PC-9 (cell line): ENCODE results near the gene DIP2C. TPM values are rescaled to one million over a fixed set of nuclear protein-coding genes. Genes with fewer than 3 reads are reported as not detected.

Experiments
- BruUV-seq: library from RNA; stranded (reverse); fragments of 400-500 nt; replicated peaks from 2 replicates; lab custom pipeline; 2021; lab: Mats Ljungman, UMichigan
- CTCF ChIA-PET: fragments of 300-600 bp; sonication (Branson Sonifier 250); formaldehyde crosslinking; loops from one replicate; lab custom pipeline; 2022; ENCODE audit warnings: antibody characterized with exemption; lab: Charles Lee
- POLR2A ChIA-PET: fragments of 300-600 bp; sonication (Branson Sonifier 250); formaldehyde crosslinking; loops from one replicate; lab custom pipeline; 2022; ENCODE audit warnings: antibody characterized with exemption; ENCODE audit not compliant: unreplicated experiment; lab: Charles Lee
- DNase-seq, 2 experiments: peaks; one replicate each; pipeline versions ENCODE4 v3.0.0 to v3.0.0-alpha.2; 2015 to 2022; ENCODE audit warnings: mixed read lengths in 1 of 2
- H2AFZ ChIP-seq: fragments of 200-600 bp; sonication (generic); 2 replicates; pipeline ENCODE4 v1.8.1; 2017; ENCODE audit warnings: antibody characterized with exemption
- H3F3A ChIP-seq: fragments of 200-600 bp; sonication (generic); 2 replicates; pipeline ENCODE4 v1.8.1; 2017; ENCODE audit warnings: antibody characterized with exemption, mild to moderate bottlenecking, low read depth; ENCODE audit not compliant: insufficient read depth
- H3K27ac ChIP-seq: fragments of 200-600 bp; sonication (generic); 2 replicates; pipeline ENCODE4 v1.6.1; 2016; ENCODE audit warnings: mixed run types
- H3K27me3 ChIP-seq: fragments of 200-600 bp; sonication (generic); 2 replicates; pipeline ENCODE4 v1.6.1; 2016; ENCODE audit warnings: low read depth, mixed run types; ENCODE audit not compliant: insufficient read depth
- H3K36me3 ChIP-seq: fragments of 200-600 bp; sonication (generic); 2 replicates; pipeline ENCODE4 v1.6.1; 2016; ENCODE audit warnings: low read depth, mixed run types
- H3K4me1 ChIP-seq: fragments of 200-600 bp; sonication (generic); replicated peaks from 2 replicates; pipeline ENCODE4 v1.6.1; 2016; ENCODE audit warnings: mixed run types; ENCODE audit not compliant: insufficient read depth
- H3K4me2 ChIP-seq: fragments of 200-600 bp; sonication (generic); 2 replicates; pipeline ENCODE4 v1.6.1; 2017; ENCODE audit warnings: mixed run types
- H3K4me3 ChIP-seq: fragments of 200-600 bp; sonication (generic); 2 replicates; pipeline ENCODE4 v1.6.1; 2016; ENCODE audit warnings: mixed run types
- H3K79me2 ChIP-seq: fragments of 200-600 bp; sonication (generic); 2 replicates; pipeline ENCODE4 v1.6.1; 2017; ENCODE audit warnings: low read depth, mixed run types
- H3K9me2 ChIP-seq: fragments of 200-600 bp; sonication (generic); 2 replicates; pipeline ENCODE4 v1.8.1; 2017; ENCODE audit warnings: mild to moderate bottlenecking; ENCODE audit not compliant: insufficient read depth
- H3K9me3 ChIP-seq: fragments of 200-600 bp; sonication (generic); 2 replicates; pipeline ENCODE4 v1.8.1; 2016; ENCODE audit warnings: low read depth; ENCODE audit not compliant: insufficient read depth
- H4K20me1 ChIP-seq: fragments of 200-600 bp; sonication (generic); 2 replicates; pipeline ENCODE4 v1.8.1; 2017; ENCODE audit not compliant: insufficient read depth
- CTCF ChIP-seq: fragments of 200-600 bp; sonication (generic); conservative IDR thresholded peaks from 2 replicates; pipeline ENCODE4 v1.6.1; 2017; ENCODE audit warnings: mixed run types, antibody characterized with exemption, mild to moderate bottlenecking, moderate library complexity
- EZH2 ChIP-seq: fragments of 200-600 bp; sonication (generic); IDR thresholded peaks from 2 replicates; pipeline ENCODE4 v1.8.0; 2017; ENCODE audit warnings: antibody characterized with exemption, low read depth
- intact Hi-C: fragments of 100-400 bp; cut with micrococcal nuclease; formaldehyde crosslinking; loops from one replicate; pipeline ENCODE4 v1.10.0; 2022; ENCODE audit not compliant: unreplicated experiment
- total RNA-seq: library from RNA; stranded (reverse); gene quantifications from 2 replicates; pipeline ENCODE4 v1.2.3, GENCODE V29; 2021

DIP2C gene
- total RNA-seq, 1 experiment from 2014 or later = 0.83 TPM

GRCh38 chr10:693506-693905 lies 4.0 kb upstream of the DIP2C start:
- intact Hi-C loops = loop anchor here (5.0 kb wide), 1 partner anchor 181 kb away; no protein-coding TSS in a partner anchor
- Histone ChIP-seq H4K20me1 (no peaks in the 10 kb centered on the region), H3K4me1 (no peaks in the 10 kb centered on the region), H3K27me3 (peaks cover 5% of the 10 kb centered on the region), H2AFZ (no peak overlapping the region), H3K4me3 (no peak overlapping the region), H3K36me3 (no peaks in the 10 kb centered on the region), H3F3A (no peaks in the 10 kb centered on the region), H3K9me2 (no peaks in the 10 kb centered on the region), H3K9me3 (no peaks in the 10 kb centered on the region), H3K79me2 (no peaks in the 10 kb centered on the region), H3K4me2 (no peak overlapping the region), H3K27ac (no peak overlapping the region)
- ChIA-PET CTCF (no interaction called here), POLR2A (interaction anchor here (0.6 kb wide), 1 partner anchor 256 kb away, joined by 20 read pairs; no protein-coding TSS in a partner anchor)
- no TSS peak for BruUV-seq
- DNase-seq = no peak
- TF ChIP-seq CTCF (no peak), EZH2 (no peak)

GRCh38 chr10:692682-693351 lies 3.3 kb upstream of the DIP2C start:
- Histone ChIP-seq H3K27ac (no peak overlapping the region), H3K9me3 (no peaks in the 10 kb centered on the region), H3K4me3 (no peak overlapping the region), H3K4me1 (no peaks in the 10 kb centered on the region), H3K36me3 (no peaks in the 10 kb centered on the region), H3K4me2 (no peak overlapping the region), H3K9me2 (no peaks in the 10 kb centered on the region), H3F3A (no peaks in the 10 kb centered on the region), H4K20me1 (no peaks in the 10 kb centered on the region), H2AFZ (no peak overlapping the region), H3K27me3 (peaks cover 3% of the 10 kb centered on the region; the same call in 1 of the 2 replicates), H3K79me2 (no peaks in the 10 kb centered on the region)
- DNase-seq = no peak
- CTCF ChIA-PET = no interaction called here
- intact Hi-C loops = loop anchor here (5.0 kb wide), 1 partner anchor 181 kb away; no protein-coding TSS in a partner anchor
- TF ChIP-seq EZH2 = no peak
- TF ChIP-seq CTCF = no peak
- POLR2A ChIA-PET = no interaction called here
- no TSS peak for BruUV-seq

GRCh38 chr10:691216-691615 lies 1.7 kb upstream of the DIP2C start:
- no peaks in the 10 kb centered on the region for H4K20me1 ChIP-seq
- no peak for DNase-seq
- no peaks in the 10 kb centered on the region; the same call in 1 of the 2 replicates for H3K27me3 ChIP-seq
- H3K36me3 ChIP-seq = no peaks in the 10 kb centered on the region
- no peaks in the 10 kb centered on the region for H3K9me2 ChIP-seq
- no peak overlapping the region for H3K4me2 ChIP-seq
- no peaks in the 10 kb centered on the region for H3F3A ChIP-seq
- no peak overlapping the region for H3K27ac ChIP-seq
- CTCF ChIA-PET = no interaction called here
- TF ChIP-seq EZH2 (no peak), CTCF (no peak)
- no peak overlapping the region for H2AFZ ChIP-seq
- H3K4me1 ChIP-seq = no peaks in the 10 kb centered on the region
- H3K9me3 ChIP-seq = no peaks in the 10 kb centered on the region
- no TSS peak for BruUV-seq
- H3K79me2 ChIP-seq = no peaks in the 10 kb centered on the region
- intact Hi-C loops = loop anchor here (5.0 kb wide), 1 partner anchor 179 kb away; no protein-coding TSS in a partner anchor
- POLR2A ChIA-PET = no interaction called here
- no peak overlapping the region for H3K4me3 ChIP-seq
